SKM-1 (cell line): ENCODE data around the gene SLC35F6.
A peak's percentile ranks its signal among the peaks of the same experiment; 100 is the strongest.
"Not testable (repeated sequence)": the region's sequence is repeated elsewhere in the genome, so short reads cannot be mapped to it uniquely, and the experiment has no call there.

Experiments used
- DNase-seq: peaks from one replicate; lab custom pipeline; 2025; ENCODE audit not compliant: unreplicated experiment; lab: John Stamatoyannopoulos, UW

SLC35F6 gene

GRCh38 chr2:26754972-26755670, 9.0 kb upstream of the SLC35F6 start:
- no peak for DNase-seq

DNA sequence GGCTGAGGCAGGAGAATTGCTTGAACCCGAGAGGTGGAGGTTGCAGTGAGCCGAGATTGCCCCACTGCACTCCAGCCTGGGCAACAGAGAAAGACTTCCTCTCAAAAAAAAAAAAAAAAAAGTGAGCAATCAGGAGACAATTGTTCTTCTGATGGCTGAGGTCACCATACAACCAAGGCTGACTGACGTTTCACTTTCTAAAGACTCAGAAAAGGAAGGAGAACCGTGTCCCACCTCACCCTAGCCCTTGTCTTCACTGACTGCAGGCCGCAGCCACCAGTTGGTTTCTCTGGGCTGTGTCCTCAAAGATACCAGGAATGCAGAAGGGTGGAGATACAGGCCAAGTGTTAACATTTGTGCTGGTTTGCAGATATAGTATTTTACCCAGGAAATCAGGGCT, 7.7 kb upstream of the SLC35F6 start:
- DNase-seq = no peak

- no peak for DNase-seq
Observed at GRCh38 chr2:26757873-26758789, 6.0 kb upstream of the SLC35F6 start.

GRCh38 chr2:26758790-26759321, 5.2 kb upstream of the SLC35F6 start:
- DNase-seq = no peak

DNA sequence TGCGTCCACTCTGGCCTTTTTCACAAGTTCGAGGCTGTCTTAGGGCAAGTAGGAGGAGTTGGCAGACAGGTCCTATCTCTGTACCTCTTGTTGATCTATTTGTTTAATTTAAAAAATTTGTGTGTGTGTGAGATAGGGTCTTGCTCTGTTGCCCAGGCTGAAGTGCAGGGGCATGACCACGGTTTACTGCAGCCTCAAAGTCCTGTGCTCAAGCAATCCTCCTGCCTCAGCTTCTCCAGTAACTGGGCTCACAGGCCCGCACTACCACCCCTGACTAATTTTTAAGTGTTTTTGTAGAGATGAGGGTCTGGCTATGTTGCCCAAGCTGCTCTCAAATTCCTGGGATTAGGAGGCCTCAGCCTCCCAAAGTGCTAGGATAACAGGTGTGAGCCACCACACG, 4.2 kb upstream of the SLC35F6 start:
- DNase-seq = no peak

DNA sequence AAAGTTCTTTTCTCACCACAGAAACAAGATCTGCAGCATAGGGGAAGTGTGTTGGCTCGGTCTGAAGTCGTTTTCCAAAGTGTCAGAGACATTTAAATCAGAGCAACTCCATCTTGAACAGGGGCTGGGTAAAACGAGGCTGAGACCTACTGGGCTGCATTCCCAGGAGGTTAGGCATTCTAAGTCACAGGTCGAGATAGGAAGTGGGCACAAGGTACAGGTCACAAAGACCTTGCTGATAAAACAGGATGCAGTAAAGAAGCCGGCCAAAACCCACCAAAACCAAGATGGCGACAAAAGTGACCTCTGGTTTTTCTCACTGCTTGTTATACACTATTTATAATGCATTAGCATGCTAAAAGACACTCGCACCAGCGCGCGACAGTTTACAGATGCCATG, 3.1 kb upstream of the SLC35F6 start:
- not testable (repeated sequence) for DNase-seq

- no peak for DNase-seq
Observed at GRCh38 chr2:26763019-26763418, 1.1 kb upstream of the SLC35F6 start.

- no peak for DNase-seq
Observed at GRCh38 chr2:26764906-26765305, 822 bp downstream of the SLC35F6 start.

- DNase-seq = no peak
Observed at GRCh38 chr2:26765475-26766200, 1.6 kb downstream of the SLC35F6 start.

DNA sequence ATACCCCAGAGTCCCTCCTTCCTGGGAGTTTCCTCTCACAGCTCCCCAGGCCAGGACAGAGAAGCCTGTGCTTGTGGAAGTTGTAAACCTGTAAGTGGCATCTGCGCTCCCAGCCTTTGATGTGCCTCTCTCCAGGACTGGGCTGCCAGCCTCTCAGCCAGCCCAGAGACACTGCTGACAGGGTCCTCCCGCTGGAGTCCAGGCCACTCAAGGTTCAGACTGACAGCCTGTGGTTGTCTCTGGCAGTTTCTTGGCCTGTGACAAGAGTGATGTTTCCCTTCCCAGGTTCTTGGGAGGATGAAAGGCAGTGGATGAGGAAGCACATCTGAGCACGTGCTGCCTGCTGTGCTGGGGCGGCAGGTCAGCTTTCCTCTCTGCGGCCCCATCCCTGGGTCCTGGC, 3.0 kb downstream of the SLC35F6 start:
- no peak for DNase-seq

DNA sequence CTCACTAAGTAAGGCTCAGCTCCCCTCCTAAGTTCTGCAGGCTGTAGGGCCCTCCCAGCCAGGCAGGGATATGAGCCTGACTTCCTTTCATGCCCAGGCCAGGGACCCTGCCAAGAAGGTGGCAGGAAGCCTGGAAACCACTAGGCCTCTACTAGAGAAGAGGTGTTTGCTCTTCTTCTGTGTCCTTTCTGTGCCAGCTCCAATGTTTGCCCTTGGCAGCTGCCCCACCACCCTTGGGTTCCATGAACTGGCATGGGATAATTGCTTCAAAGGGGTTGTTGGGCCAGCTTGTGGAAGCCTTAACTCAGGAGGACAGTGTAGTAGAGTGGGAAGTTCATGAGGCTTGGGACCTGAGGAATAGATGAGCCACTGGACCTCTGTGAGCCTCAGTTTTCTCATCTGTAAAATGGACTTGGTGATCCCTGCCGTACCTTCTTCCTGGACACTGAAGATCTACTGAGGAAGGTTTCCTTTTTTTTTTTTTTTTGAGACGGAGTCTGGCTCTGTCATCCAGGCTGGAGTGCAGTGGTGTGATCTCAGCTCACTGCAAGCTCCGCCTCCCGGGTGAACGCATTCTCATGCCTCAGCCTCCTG, 3.9 kb downstream of the SLC35F6 start:
- DNase-seq = no peak

- DNase-seq = no peak
Observed at GRCh38 chr2:26768759-26769088, 4.6 kb downstream of the SLC35F6 start.

GRCh38 chr2:26769089-26769761, 5.1 kb downstream of the SLC35F6 start:
- peak; percentile 96 for DNase-seq

GRCh38 chr2:26770986-26771586, 7.0 kb downstream of the SLC35F6 start:
- no peak for DNase-seq

DNA sequence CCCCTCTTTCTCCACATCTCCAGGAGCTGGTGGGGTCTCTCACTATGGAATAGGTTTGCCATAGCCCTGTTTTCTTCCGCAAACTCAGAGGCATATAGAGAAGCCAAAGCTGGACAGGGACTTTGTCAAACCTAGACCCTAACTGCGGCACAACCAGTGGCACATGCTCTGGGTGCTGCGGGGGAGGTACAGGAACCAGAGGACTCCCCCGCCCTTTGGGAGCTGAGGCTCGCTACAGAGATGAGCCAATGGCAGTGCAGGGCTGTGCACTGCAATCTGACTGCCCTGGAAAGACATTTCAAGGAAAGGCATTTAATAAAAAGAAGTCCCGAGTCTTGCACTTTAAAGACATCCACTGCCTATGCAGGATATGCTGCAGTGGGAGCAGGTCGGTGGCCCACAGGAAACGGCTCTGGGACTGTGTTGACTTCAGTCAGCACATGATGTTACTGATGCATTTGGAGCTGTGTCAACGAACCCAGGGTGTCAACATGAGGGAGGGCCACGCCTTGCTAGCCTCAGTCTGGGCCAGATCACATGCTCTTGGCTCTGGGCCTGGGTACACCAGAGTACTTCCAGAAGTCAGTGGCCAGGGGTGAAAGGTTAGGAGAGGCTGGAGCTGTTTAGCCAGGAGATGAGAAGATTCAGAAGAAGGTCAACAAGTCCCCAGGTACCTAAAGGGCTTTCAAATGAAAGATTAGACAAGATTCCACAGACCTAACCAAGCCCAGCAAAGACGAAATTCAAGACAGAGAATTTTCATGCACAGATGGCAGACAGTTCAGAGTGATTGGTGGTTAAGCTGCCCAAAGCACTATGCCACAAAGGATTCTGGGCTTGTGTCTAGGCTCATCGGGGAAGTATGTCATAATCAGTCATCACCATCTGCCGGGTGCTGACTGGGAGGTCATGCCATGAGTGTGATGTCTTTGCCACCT, 8.2 kb downstream of the SLC35F6 start:
- DNase-seq = no peak

GRCh38 chr2:26776195-26776800, 12.2 kb downstream of the SLC35F6 start:
- DNase-seq = no peak

DNA sequence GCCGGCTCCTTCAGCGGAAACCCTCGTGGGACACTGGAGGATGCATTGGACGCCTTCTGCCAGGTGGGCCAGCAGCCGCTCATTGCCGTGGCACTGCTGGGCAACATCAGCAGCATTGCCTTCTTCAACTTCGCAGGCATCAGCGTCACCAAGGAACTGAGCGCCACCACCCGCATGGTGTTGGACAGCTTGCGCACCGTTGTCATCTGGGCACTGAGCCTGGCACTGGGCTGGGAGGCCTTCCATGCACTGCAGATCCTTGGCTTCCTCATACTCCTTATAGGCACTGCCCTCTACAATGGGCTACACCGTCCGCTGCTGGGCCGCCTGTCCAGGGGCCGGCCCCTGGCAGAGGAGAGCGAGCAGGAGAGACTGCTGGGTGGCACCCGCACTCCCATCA, 14.0 kb downstream of the SLC35F6 start:
- no peak for DNase-seq

DNA sequence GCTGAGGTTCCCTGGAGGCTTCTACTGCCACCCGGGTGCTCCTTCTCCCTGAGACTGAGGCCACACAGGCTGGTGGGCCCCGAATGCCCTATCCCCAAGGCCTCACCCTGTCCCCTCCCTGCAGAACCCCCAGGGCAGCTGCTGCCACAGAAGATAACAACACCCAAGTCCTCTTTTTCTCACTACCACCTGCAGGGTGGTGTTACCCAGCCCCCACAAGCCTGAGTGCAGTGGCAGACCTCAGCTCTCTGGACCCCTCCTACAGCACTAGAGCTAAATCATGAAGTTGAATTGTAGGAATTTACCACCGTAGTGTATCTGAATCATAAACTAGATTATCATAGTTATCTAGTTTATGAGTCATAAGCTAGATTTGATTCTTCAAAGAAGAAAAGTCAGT, 14.4 kb downstream of the SLC35F6 start:
- no peak for DNase-seq
